Measurements from ENCODE around the gene HOPX.

DNA sequence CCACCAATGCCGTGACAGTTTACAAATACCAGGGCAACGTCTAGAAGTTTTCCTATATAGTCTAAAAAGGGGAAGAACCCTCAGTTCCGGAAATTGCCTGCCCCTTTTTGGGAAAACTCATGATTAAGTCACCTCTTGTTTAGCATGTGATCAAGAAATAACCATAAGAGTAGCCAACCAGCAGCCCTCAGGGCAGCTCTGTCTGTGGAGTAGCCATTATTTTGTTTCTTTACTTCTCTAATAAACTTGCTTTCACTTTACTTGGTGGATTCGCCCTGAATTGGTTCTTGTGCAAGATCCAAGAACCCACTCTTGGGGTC is 20.0 kb upstream of the HOPX start:
- TF ChIP-seq CTCF (IDR thresholded peaks at IDR 0.05) (no peak), POLR2A (IDR thresholded peaks at IDR 0.05) (no peak), POLR2AphosphoS5 (IDR thresholded peaks at IDR 0.05) (no peak)

Measured in stomach (tissue), 4 donors.